Colonic mucosa (tissue), 4 donors: ENCODE data around the gene CELSR1. TPM values are rescaled to one million over a fixed set of nuclear protein-coding genes. Genes with fewer than 3 reads are reported as not detected.

Source experiments
- DNase-seq: peaks from one replicate; pipeline ENCODE4 v3.0.0-alpha.2; 2020
- H3K27ac ChIP-seq: fragments of 200-600 bp; one replicate; pipeline ENCODE4 v1.8.0; 2021
- H3K27me3 ChIP-seq: fragments of 200-600 bp; one replicate; pipeline ENCODE4 v1.8.0; 2021
- H3K36me3 ChIP-seq: fragments of 200-600 bp; one replicate; pipeline ENCODE4 v1.8.0; 2021
- H3K4me1 ChIP-seq: fragments of 200-600 bp; one replicate; pipeline ENCODE4 v1.8.0; 2021; ENCODE audit warnings: mild to moderate bottlenecking
- H3K4me3 ChIP-seq: fragments of 200-600 bp; one replicate; pipeline ENCODE4 v1.8.0; 2021
- H3K9ac ChIP-seq, 2 donors: one replicate each; pipeline ENCODE4 v1.7.0; 2013; ENCODE audit warnings: control low read depth in 2 of 2, low read depth in 2 of 2, low read length in 2 of 2
- H3K9me3 ChIP-seq: fragments of 200-600 bp; one replicate; pipeline ENCODE4 v1.8.0; 2021
- CTCF ChIP-seq: fragments of 200-600 bp; IDR thresholded peaks from one replicate; pipeline ENCODE4 v1.8.0; 2022; ENCODE audit warnings: antibody characterized with exemption, mild to moderate bottlenecking
- intact Hi-C: fragments of 100-400 bp; cut with DNase I; formaldehyde crosslinking; loops from one replicate; pipeline ENCODE4 v1.14.1; 2022
- total RNA-seq, 2 donors: library from RNA; stranded (reverse); fragmentation: NEBNext Ultra II Directional in 1 of 2; extraction: Animal tissue kit (Norgen Biotek cat#: 25700) in 1 of 2; gene quantifications; one replicate each; pipeline ENCODE4 v1.2.1, GENCODE V29; 2021
- donor health status: healthy.
- donor health status: DM: no; HTN: no; CAD: no.
- donor health status: DM: no; HTN: no; CAD: no.

CELSR1 gene
- total RNA-seq, 2 donors from 2014 or later = 2.7 to 7.8 TPM

GRCh38 chr22:46490538-46490937 is 46.9 kb downstream of the CELSR1 start:
- Histone ChIP-seq H3K9ac (no peak overlapping the region), H3K9me3 (no peaks in the 10 kb centered on the region), H3K4me1 (no peaks in the 10 kb centered on the region), H3K27me3 (no peaks in the 10 kb centered on the region), H3K27ac (no peak overlapping the region), H3K4me3 (no peak overlapping the region), H3K36me3 (no peaks in the 10 kb centered on the region)
- no peak for TF ChIP-seq CTCF
- DNase-seq = no peak
- intact Hi-C loops = no loop called here

GRCh38 chr22:46486996-46487717 is 50.3 kb downstream of the CELSR1 start:
- no peak for TF ChIP-seq CTCF
- Histone ChIP-seq H3K4me3 (no peak overlapping the region), H3K27me3 (no peaks in the 10 kb centered on the region), H3K9ac (no peak overlapping the region), H3K4me1 (no peaks in the 10 kb centered on the region), H3K36me3 (no peaks in the 10 kb centered on the region), H3K9me3 (no peaks in the 10 kb centered on the region), H3K27ac (no peak overlapping the region)
- no peak for DNase-seq
- intact Hi-C loops = no loop called here

GRCh38 chr22:46484861-46485595 is 52.4 kb downstream of the CELSR1 start:
- Histone ChIP-seq H3K4me1 (no peaks in the 10 kb centered on the region), H3K27ac (no peak overlapping the region), H3K9me3 (no peaks in the 10 kb centered on the region), H3K27me3 (no peaks in the 10 kb centered on the region), H3K4me3 (no peak overlapping the region), H3K9ac (no peak overlapping the region), H3K36me3 (no peaks in the 10 kb centered on the region)
- TF ChIP-seq CTCF = no peak
- intact Hi-C loops = no loop called here
- DNase-seq = no peak

GRCh38 chr22:46484156-46484860 is 53.1 kb downstream of the CELSR1 start:
- no peak overlapping the region for H3K9ac ChIP-seq
- DNase-seq = no peak

More at GRCh38 chr22:46484156-46484860, 53.1 kb downstream of the CELSR1 start:
- Histone ChIP-seq H3K9me3 (no peaks in the 10 kb centered on the region), H3K27me3 (no peaks in the 10 kb centered on the region), H3K36me3 (no peaks in the 10 kb centered on the region), H3K27ac (no peak overlapping the region), H3K4me3 (no peak overlapping the region), H3K4me1 (no peaks in the 10 kb centered on the region)
- intact Hi-C loops = no loop called here
- no peak for TF ChIP-seq CTCF
